ENCODE data around the gene SLC15A4. TPM values are rescaled to one million over a fixed set of nuclear protein-coding genes. Genes with fewer than 3 reads are reported as not detected.
A peak's percentile ranks its signal among the peaks of the same experiment; 100 is the strongest.

The SLC15A4 gene
- total and polyA plus RNA-seq, 4 donors, result 7.3 to 25.3 (median 14.9) TPM

DNA sequence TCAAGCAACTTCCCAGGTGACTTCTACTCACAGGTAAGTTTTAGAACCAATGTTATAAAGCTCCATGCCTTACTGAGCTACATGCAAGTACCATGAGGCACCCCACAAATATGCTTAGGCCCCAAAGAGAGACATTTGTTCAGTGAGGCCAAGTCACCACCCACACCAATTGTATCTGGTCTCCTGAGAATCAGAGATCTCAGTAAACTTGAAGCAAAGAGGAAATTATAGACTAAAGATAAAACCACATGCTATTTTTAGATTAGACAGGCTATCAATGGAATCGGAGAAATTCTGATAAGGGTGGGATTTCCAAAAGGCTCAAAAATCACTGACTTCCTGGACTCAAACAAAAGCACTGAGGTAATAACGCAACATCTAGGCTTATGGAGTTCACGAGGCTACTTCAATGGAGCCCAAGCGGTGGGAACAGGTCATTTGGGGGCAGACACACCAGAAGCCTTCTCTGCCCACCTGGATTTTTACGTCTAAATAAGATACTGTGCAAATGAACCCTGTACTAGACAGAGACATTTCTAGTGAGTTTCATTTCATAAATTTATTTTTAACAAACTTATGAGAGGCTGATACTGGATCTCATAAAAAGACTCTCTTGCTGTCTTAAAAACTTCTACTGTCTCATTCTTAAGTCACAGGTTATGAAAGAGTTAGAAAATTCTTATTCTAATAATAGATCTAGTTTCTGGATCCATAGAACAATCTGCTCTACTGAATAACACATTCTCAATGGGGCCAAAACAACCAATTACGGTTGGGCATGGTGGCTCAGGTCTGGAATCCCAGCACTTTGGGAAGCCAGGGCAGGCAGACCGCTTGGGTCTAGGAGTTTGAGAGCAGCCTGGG is 7.7 kb downstream of the SLC15A4 start:
- DNase-seq (ENCODE audit: low spot score), result no peak
- no peaks in the 10 kb centered on the region for H3K9me3 ChIP-seq (ENCODE audit: control insufficient read depth in 4 of 4, low read length in 3 of 4)
- no peak overlapping the region for H3K4me3 ChIP-seq (ENCODE audit: low read depth in 1 of 3, low read length in 3 of 3)
- H3K27ac ChIP-seq (ENCODE audit: low read depth in 1 of 2, low read length in 2 of 2), result peak overlapping the region in 1 of 2 donors; percentile 98
- H3K27me3 ChIP-seq (ENCODE audit: control insufficient read depth in 4 of 4, insufficient read depth in 4 of 4, low read length in 3 of 4), result no peaks in the 10 kb centered on the region
- TF ChIP-seq, protein P1, sequence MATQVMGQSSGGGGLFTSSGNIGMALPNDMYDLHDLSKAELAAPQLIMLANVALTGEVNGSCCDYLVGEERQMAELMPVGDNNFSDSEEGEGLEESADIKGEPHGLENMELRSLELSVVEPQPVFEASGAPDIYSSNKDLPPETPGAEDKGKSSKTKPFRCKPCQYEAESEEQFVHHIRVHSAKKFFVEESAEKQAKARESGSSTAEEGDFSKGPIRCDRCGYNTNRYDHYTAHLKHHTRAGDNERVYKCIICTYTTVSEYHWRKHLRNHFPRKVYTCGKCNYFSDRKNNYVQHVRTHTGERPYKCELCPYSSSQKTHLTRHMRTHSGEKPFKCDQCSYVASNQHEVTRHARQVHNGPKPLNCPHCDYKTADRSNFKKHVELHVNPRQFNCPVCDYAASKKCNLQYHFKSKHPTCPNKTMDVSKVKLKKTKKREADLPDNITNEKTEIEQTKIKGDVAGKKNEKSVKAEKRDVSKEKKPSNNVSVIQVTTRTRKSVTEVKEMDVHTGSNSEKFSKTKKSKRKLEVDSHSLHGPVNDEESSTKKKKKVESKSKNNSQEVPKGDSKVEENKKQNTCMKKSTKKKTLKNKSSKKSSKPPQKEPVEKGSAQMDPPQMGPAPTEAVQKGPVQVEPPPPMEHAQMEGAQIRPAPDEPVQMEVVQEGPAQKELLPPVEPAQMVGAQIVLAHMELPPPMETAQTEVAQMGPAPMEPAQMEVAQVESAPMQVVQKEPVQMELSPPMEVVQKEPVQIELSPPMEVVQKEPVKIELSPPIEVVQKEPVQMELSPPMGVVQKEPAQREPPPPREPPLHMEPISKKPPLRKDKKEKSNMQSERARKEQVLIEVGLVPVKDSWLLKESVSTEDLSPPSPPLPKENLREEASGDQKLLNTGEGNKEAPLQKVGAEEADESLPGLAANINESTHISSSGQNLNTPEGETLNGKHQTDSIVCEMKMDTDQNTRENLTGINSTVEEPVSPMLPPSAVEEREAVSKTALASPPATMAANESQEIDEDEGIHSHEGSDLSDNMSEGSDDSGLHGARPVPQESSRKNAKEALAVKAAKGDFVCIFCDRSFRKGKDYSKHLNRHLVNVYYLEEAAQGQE (IDR thresholded peaks at IDR 0.05), result no peak
- TF ChIP-seq JUND (IDR thresholded peaks at IDR 0.05), result no peak
- no peak for TF ChIP-seq HNF4A (conservative IDR thresholded peaks at IDR 0.05)
- no peak for TF ChIP-seq FOXA2 (IDR thresholded peaks at IDR 0.05)
- no peak for TF ChIP-seq RXRA (IDR thresholded peaks at IDR 0.05)
- TF ChIP-seq, protein P2, sequence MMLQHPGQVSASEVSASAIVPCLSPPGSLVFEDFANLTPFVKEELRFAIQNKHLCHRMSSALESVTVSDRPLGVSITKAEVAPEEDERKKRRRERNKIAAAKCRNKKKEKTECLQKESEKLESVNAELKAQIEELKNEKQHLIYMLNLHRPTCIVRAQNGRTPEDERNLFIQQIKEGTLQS (IDR thresholded peaks at IDR 0.05), result no peak
- TF ChIP-seq EGR1 (IDR thresholded peaks at IDR 0.05; ENCODE audit: low read depth in 2 of 2), result no peak
- TF ChIP-seq, protein P3, sequence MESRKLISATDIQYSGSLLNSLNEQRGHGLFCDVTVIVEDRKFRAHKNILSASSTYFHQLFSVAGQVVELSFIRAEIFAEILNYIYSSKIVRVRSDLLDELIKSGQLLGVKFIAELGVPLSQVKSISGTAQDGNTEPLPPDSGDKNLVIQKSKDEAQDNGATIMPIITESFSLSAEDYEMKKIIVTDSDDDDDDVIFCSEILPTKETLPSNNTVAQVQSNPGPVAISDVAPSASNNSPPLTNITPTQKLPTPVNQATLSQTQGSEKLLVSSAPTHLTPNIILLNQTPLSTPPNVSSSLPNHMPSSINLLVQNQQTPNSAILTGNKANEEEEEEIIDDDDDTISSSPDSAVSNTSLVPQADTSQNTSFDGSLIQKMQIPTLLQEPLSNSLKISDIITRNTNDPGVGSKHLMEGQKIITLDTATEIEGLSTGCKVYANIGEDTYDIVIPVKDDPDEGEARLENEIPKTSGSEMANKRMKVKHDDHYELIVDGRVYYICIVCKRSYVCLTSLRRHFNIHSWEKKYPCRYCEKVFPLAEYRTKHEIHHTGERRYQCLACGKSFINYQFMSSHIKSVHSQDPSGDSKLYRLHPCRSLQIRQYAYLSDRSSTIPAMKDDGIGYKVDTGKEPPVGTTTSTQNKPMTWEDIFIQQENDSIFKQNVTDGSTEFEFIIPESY (IDR thresholded peaks at IDR 0.05), result no peak
- no peak for TF ChIP-seq TAF1 (conservative IDR thresholded peaks at IDR 0.05)
- no peak for TF ChIP-seq YY1 (IDR thresholded peaks at IDR 0.05)
- TF ChIP-seq, protein P4, sequence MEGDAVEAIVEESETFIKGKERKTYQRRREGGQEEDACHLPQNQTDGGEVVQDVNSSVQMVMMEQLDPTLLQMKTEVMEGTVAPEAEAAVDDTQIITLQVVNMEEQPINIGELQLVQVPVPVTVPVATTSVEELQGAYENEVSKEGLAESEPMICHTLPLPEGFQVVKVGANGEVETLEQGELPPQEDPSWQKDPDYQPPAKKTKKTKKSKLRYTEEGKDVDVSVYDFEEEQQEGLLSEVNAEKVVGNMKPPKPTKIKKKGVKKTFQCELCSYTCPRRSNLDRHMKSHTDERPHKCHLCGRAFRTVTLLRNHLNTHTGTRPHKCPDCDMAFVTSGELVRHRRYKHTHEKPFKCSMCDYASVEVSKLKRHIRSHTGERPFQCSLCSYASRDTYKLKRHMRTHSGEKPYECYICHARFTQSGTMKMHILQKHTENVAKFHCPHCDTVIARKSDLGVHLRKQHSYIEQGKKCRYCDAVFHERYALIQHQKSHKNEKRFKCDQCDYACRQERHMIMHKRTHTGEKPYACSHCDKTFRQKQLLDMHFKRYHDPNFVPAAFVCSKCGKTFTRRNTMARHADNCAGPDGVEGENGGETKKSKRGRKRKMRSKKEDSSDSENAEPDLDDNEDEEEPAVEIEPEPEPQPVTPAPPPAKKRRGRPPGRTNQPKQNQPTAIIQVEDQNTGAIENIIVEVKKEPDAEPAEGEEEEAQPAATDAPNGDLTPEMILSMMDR (IDR thresholded peaks at IDR 0.05; ENCODE audit: low read depth, low read length, missing input control), result no peak
- TF ChIP-seq FOXA1 (IDR thresholded peaks at IDR 0.05), result no peak
- no peak for TF ChIP-seq NR2F2 (IDR thresholded peaks at IDR 0.05)
- no peak for TF ChIP-seq SP1 (IDR thresholded peaks at IDR 0.05)
- TF ChIP-seq, protein P5, sequence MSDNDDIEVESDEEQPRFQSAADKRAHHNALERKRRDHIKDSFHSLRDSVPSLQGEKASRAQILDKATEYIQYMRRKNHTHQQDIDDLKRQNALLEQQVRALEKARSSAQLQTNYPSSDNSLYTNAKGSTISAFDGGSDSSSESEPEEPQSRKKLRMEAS (IDR thresholded peaks at IDR 0.05), result no peak
- TF ChIP-seq GABPA (IDR thresholded peaks at IDR 0.05 in 1 of 2, conservative IDR thresholded peaks at IDR 0.05 in 1 of 2), result no peak
- no peak overlapping the region for H3K9ac ChIP-seq (ENCODE audit: low read depth in 1 of 2, low read length in 2 of 2)
- WGBS, result 86% methylated on average over 7 of the region's 7 CpGs
- H3K4me1 ChIP-seq (ENCODE audit: control insufficient read depth in 4 of 4, insufficient read depth in 4 of 4, low read length in 3 of 4), result peaks cover 3 to 18% (median 4%) of the 10 kb centered on the region in 4 donors
- H3K36me3 ChIP-seq (ENCODE audit: control insufficient read depth in 4 of 4, insufficient read depth in 3 of 4, low read depth in 1 of 4, low read length in 3 of 4), result peaks cover 0 to 12% (median 5%) of the 10 kb centered on the region in 4 donors

Data from liver (tissue), 9 donors.